ENCODE measurements around the gene TAOK3.

DNA sequence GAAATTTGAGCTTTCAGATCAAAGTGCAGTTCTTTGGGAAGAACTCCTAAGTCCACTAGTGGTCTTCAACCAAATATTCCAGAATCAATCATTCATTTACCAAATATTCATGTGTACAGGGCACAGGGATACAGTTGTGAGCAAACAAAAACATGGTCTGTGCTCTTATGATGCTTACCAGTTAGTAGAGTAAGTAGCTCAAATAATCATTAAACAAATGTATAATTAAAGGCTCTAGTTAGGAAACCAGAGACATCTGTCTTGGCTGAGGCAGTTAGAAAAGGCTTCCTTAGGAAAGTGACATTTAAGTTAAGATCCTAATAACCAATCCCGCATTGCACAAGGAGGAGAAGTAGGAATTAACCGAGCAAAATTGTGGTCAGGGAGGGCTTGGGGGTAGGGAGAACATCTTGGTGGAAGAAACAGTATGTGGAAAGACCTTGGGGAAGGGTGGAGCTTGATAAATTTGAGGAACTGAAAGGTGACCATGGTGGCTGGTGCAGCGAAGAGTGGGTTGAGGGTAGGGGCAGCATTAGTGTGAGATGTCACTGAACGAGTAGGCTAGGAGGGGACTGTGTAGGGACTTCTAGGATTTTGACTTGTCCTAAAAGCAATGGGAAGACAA is 196.8 kb downstream of the TAOK3 start:
- TF ChIP-seq, protein P1, sequence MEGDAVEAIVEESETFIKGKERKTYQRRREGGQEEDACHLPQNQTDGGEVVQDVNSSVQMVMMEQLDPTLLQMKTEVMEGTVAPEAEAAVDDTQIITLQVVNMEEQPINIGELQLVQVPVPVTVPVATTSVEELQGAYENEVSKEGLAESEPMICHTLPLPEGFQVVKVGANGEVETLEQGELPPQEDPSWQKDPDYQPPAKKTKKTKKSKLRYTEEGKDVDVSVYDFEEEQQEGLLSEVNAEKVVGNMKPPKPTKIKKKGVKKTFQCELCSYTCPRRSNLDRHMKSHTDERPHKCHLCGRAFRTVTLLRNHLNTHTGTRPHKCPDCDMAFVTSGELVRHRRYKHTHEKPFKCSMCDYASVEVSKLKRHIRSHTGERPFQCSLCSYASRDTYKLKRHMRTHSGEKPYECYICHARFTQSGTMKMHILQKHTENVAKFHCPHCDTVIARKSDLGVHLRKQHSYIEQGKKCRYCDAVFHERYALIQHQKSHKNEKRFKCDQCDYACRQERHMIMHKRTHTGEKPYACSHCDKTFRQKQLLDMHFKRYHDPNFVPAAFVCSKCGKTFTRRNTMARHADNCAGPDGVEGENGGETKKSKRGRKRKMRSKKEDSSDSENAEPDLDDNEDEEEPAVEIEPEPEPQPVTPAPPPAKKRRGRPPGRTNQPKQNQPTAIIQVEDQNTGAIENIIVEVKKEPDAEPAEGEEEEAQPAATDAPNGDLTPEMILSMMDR (IDR thresholded peaks at IDR 0.05) = no peak
- TF ChIP-seq EP300 (IDR thresholded peaks at IDR 0.05) (no peak), POLR2AphosphoS5 (IDR thresholded peaks at IDR 0.05) (no peak), POLR2A (IDR thresholded peaks at IDR 0.05) (no peak)

Measured in suprapubic skin (tissue), 4 donors.